Right forelimb (tissue), 1 donor: ENCODE data around the gene ALLC.

Experiments
- DNase-seq: peaks from one replicate; pipeline ENCODE4 v3.0.0-alpha.2; 2018

The ALLC gene

GRCh38 chr2:3626812-3627499 lies 31.0 kb upstream of the ALLC start:
- DNase-seq: peak; percentile 5

- peak; percentile 9 for DNase-seq
Observed at GRCh38 chr2:3627500-3628100, 30.4 kb upstream of the ALLC start.

- peak; percentile 4 for DNase-seq
Observed at GRCh38 chr2:3628241-3628679, 29.7 kb upstream of the ALLC start.

GRCh38 chr2:3628800-3629199 lies 29.2 kb upstream of the ALLC start:
- DNase-seq: peak; percentile 10

GRCh38 chr2:3630631-3631030 lies 27.4 kb upstream of the ALLC start:
- DNase-seq: no peak

GRCh38 chr2:3631161-3631850 lies 26.7 kb upstream of the ALLC start:
- DNase-seq: peak; percentile 36

- peak; percentile 34 for DNase-seq
Observed at GRCh38 chr2:3631851-3632659, 25.9 kb upstream of the ALLC start.

GRCh38 chr2:3633089-3633981 lies 24.7 kb upstream of the ALLC start:
- peak; percentile 36 for DNase-seq

GRCh38 chr2:3633982-3634595 lies 23.9 kb upstream of the ALLC start:
- DNase-seq: peak; percentile 44

GRCh38 chr2:3634596-3635121 lies 23.3 kb upstream of the ALLC start:
- DNase-seq: peak; percentile 36

- peak; percentile 35 for DNase-seq
Observed at GRCh38 chr2:3635171-3635974, 22.6 kb upstream of the ALLC start.

GRCh38 chr2:3635975-3636327 lies 22.0 kb upstream of the ALLC start:
- DNase-seq: peak; percentile 15

GRCh38 chr2:3636586-3637310 lies 21.3 kb upstream of the ALLC start:
- peak; percentile 22 for DNase-seq

GRCh38 chr2:3637311-3637675 lies 20.7 kb upstream of the ALLC start:
- DNase-seq: no peak

- DNase-seq: peak; percentile 30
Observed at GRCh38 chr2:3637692-3638455, 20.1 kb upstream of the ALLC start.

- peak; percentile 9 for DNase-seq
Observed at GRCh38 chr2:3638456-3638810, 19.6 kb upstream of the ALLC start.

GRCh38 chr2:3639015-3639630 lies 18.9 kb upstream of the ALLC start:
- DNase-seq: no peak

GRCh38 chr2:3639653-3640052 lies 18.3 kb upstream of the ALLC start:
- peak; percentile 28 for DNase-seq

GRCh38 chr2:3641181-3641580 lies 16.8 kb upstream of the ALLC start:
- no peak for DNase-seq
